DND-41 (cell line): Measurements from ENCODE around the gene DAB1.

Source experiments
- ATAC-seq: fragments of 200-7000 bp; cut with Tn5 transposase; 3 replicates; pipeline ENCODE4 v1.9.1; 2021; ENCODE audit warnings: low read depth; ENCODE audit not compliant: insufficient read depth
- DNase-seq: peaks from one replicate; pipeline ENCODE4 v3.0.0-alpha.2; 2020
- H2AFZ ChIP-seq: 2 replicates; pipeline ENCODE4 v1.6.0; 2012; ENCODE audit warnings: low read depth, low read length
- H3K27ac ChIP-seq: 2 replicates; pipeline ENCODE4 v1.5.1; 2012; ENCODE audit warnings: low read length, inconsistent platforms
- H3K27me3 ChIP-seq: fragments of 200-600 bp; sonication (generic); 2 replicates; pipeline ENCODE4 v1.6.0; 2012; ENCODE audit warnings: low read length, mild to moderate bottlenecking, inconsistent platforms; ENCODE audit not compliant: insufficient read depth, poor library complexity
- H3K36me3 ChIP-seq: 2 replicates; pipeline ENCODE4 v1.5.1; 2012; ENCODE audit warnings: low read length, inconsistent platforms; ENCODE audit not compliant: insufficient read depth
- H3K4me1 ChIP-seq: 2 replicates; pipeline ENCODE4 v1.5.1; 2012; ENCODE audit warnings: mild to moderate bottlenecking, low read length; ENCODE audit not compliant: insufficient read depth
- H3K4me2 ChIP-seq: 2 replicates; pipeline ENCODE4 v1.6.0; 2012; ENCODE audit warnings: mild to moderate bottlenecking, moderate library complexity, low read length, inconsistent platforms; ENCODE audit not compliant: insufficient read depth
- H3K4me3 ChIP-seq, 2 experiments: fragments of 200-600 bp in 1 of 2; shearing (Covaris generic) in 1 of 2; 2 replicates each; pipeline ENCODE4 v1.5.1; 2012 to 2016; ENCODE audit warnings: inconsistent platforms in 2 of 2, low read length in 2 of 2, mild to moderate bottlenecking in 2 of 2, low read depth in 1 of 2, moderate library complexity in 1 of 2
- H3K79me2 ChIP-seq: 2 replicates; pipeline ENCODE4 v1.6.0; 2012; ENCODE audit warnings: low read length, inconsistent platforms; ENCODE audit not compliant: insufficient read depth
- H3K9ac ChIP-seq: 2 replicates; pipeline ENCODE4 v1.6.0; 2012; ENCODE audit warnings: low read depth, mild to moderate bottlenecking, inconsistent platforms, low read length, moderate library complexity
- H3K9me3 ChIP-seq: 2 replicates; pipeline ENCODE4 v1.5.1; 2012; ENCODE audit warnings: low read length, moderate library complexity, mild to moderate bottlenecking, inconsistent platforms; ENCODE audit not compliant: insufficient read depth, severe bottlenecking
- H4K20me1 ChIP-seq: 2 replicates; pipeline ENCODE4 v1.6.0; 2012; ENCODE audit warnings: low read length; ENCODE audit not compliant: insufficient read depth
- CTCF ChIP-seq: IDR thresholded peaks from 2 replicates; pipeline ENCODE4 v1.5.1; 2012; ENCODE audit warnings: borderline replicate concordance, low read length, moderate library complexity, mild to moderate bottlenecking; ENCODE audit not compliant: poor library complexity, severe bottlenecking; ENCODE audit errors: extremely low read depth
- EZH2 ChIP-seq: IDR thresholded peaks from 3 replicates; pipeline ENCODE4 v1.6.1; 2012; ENCODE audit warnings: borderline replicate concordance, low read depth, mild to moderate bottlenecking, moderate library complexity, low read length, inconsistent platforms; ENCODE audit not compliant: severe bottlenecking

DAB1 gene

GRCh38 chr1:57468641-57469523, 45.0 kb upstream of the DAB1 start:
- no peak for DNase-seq
- no peak overlapping the region for H2AFZ ChIP-seq
- H3K4me1 ChIP-seq, result no peaks in the 10 kb centered on the region
- ATAC-seq, result no peak
- H3K27me3 ChIP-seq, result peaks cover 5% of the 10 kb centered on the region
- no peak overlapping the region for H3K9ac ChIP-seq
- no peaks in the 10 kb centered on the region for H3K36me3 ChIP-seq
- H3K4me2 ChIP-seq, result no peak overlapping the region
- H3K4me3 ChIP-seq, result no peak overlapping the region
- H4K20me1 ChIP-seq, result no peaks in the 10 kb centered on the region
- H3K79me2 ChIP-seq, result no peaks in the 10 kb centered on the region
- H3K27ac ChIP-seq, result no peak overlapping the region
- no peak for TF ChIP-seq CTCF
- TF ChIP-seq EZH2, result no peak
- H3K9me3 ChIP-seq, result no peaks in the 10 kb centered on the region

- Histone ChIP-seq H3K9ac (no peak overlapping the region), H3K27ac (no peak overlapping the region), H3K4me1 (no peaks in the 10 kb centered on the region), H4K20me1 (no peaks in the 10 kb centered on the region), H3K9me3 (no peaks in the 10 kb centered on the region), H3K4me2 (no peak overlapping the region), H3K36me3 (no peaks in the 10 kb centered on the region), H3K27me3 (peaks cover 5% of the 10 kb centered on the region), H2AFZ (no peak overlapping the region), H3K79me2 (no peaks in the 10 kb centered on the region), H3K4me3 (no peak overlapping the region)
- TF ChIP-seq EZH2, result no peak
- TF ChIP-seq CTCF, result no peak
- no peak for DNase-seq
- no peak for ATAC-seq
Observed at GRCh38 chr1:57467830-57468229, 44.0 kb upstream of the DAB1 start.

GRCh38 chr1:57464756-57465155, 40.9 kb upstream of the DAB1 start:
- no peak overlapping the region for H2AFZ ChIP-seq
- DNase-seq (no peak), ATAC-seq (no peak)
- H4K20me1 ChIP-seq, result no peaks in the 10 kb centered on the region
- peaks cover 5% of the 10 kb centered on the region for H3K27me3 ChIP-seq
- H3K9ac ChIP-seq, result no peak overlapping the region
- no peaks in the 10 kb centered on the region for H3K9me3 ChIP-seq
- H3K36me3 ChIP-seq, result no peaks in the 10 kb centered on the region
- no peak for TF ChIP-seq EZH2
- TF ChIP-seq CTCF, result no peak
- no peak overlapping the region for H3K4me3 ChIP-seq
- no peak overlapping the region for H3K4me2 ChIP-seq
- H3K79me2 ChIP-seq, result no peaks in the 10 kb centered on the region
- H3K4me1 ChIP-seq, result no peaks in the 10 kb centered on the region
- H3K27ac ChIP-seq, result no peak overlapping the region
